ENCODE measurements around the gene FAM114A1. TPM values are rescaled to one million over a fixed set of nuclear protein-coding genes. Genes with fewer than 3 reads are reported as not detected.
A peak's percentile ranks its signal among the peaks of the same experiment; 100 is the strongest.

Gene FAM114A1
- total and polyA plus RNA-seq, 2 of the 4 experiments (the other 2 are of a cell fraction): 135 to 649 TPM

DNA sequence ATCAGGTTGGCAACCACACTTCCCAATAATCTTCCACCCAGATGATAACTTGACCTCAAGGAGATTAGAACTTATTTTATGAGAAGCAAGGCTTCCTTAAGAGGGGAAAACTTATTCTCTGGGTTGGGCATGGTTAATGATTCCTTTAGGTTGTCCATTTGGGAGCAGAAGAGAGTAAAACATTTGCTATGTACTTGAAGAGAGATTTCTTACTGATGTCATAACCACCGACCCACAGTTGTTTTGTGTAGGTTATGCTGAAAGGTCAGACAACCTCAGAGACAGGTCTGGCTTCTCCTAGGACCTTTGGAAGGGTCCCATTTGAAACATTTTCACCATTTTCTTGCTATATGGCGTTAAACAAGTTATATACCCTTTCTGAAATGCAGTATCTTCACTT lies 56.1 kb downstream of the FAM114A1 start:
- ATAC-seq (ENCODE audit: low read depth) (no peak), DNase-seq (no peak)
- in situ Hi-C loops (cut with MboI; ENCODE audit: low sequenced_read_pairs): no loop called here
- no peak overlapping the region for H3K4me2 ChIP-seq (ENCODE audit: low read depth, low read length)
- no peak overlapping the region for H2BK20ac ChIP-seq (ENCODE audit: low read depth, low read length)
- H3K27me3 ChIP-seq (ENCODE audit: control insufficient read depth, insufficient read depth, low read length): no peaks in the 10 kb centered on the region
- no peak overlapping the region; the same call in 1 of the 2 replicates for H4K5ac ChIP-seq (ENCODE audit: low read depth, low read length)
- H2AK5ac ChIP-seq (ENCODE audit: low read depth, low read length): no peak overlapping the region
- H4K20me1 ChIP-seq (ENCODE audit: insufficient read depth, low read length): 0 out of 2 replicates have a peak, but pooled peaks cover 3% of the 10 kb centered on the region
- no peaks in the 10 kb centered on the region for H3K9me3 ChIP-seq (ENCODE audit: control insufficient read depth, insufficient read depth, low read length)
- no peak overlapping the region for H3K14ac ChIP-seq (replicated peaks; ENCODE audit: low read depth, low read length)
- H3K36me3 ChIP-seq (ENCODE audit: control insufficient read depth, insufficient read depth, low read length): peaks cover 61% of the 10 kb centered on the region
- H3K4ac ChIP-seq (ENCODE audit: low read depth, low read length): no peak overlapping the region
- H2BK120ac ChIP-seq (ENCODE audit: low read depth, low read length): no peak overlapping the region
- no peak overlapping the region for H2AFZ ChIP-seq (replicated peaks; ENCODE audit: low read length, poor library complexity)
- dilution Hi-C loops (cut with HindIII; ENCODE audit: low sequenced_read_pairs, unreplicated experiment): no loop called here
- no peak overlapping the region for H3K27ac ChIP-seq (ENCODE audit: insufficient read depth, low read length)
- H3K9me1 ChIP-seq (ENCODE audit: insufficient read depth, low read length): peaks cover 12% of the 10 kb centered on the region
- WGBS, 2 experiments (ENCODE audit: extremely low coverage in 2 of 2, insufficient read length in 1 of 2): no CpG with 5 or more reads among the region's 2 CpGs
- H3K18ac ChIP-seq (ENCODE audit: low read depth, low read length): no peak overlapping the region
- no peak overlapping the region for H3K56ac ChIP-seq (ENCODE audit: extremely low read depth, insufficient read depth, low read length)
- CTCF ChIA-PET: interaction anchor here (3.0 kb wide), 1 partner anchor 212 kb away, joined by 12 read pairs; no protein-coding TSS in a partner anchor
- no peak overlapping the region for H2BK15ac ChIP-seq (ENCODE audit: low read depth, low read length)
- POLR2A ChIA-PET (ENCODE audit: unreplicated experiment): no interaction called here
- H3K4me3 ChIP-seq (ENCODE audit: insufficient read depth, low read depth, low read length): no peak overlapping the region
- no peak overlapping the region for H3K23ac ChIP-seq (ENCODE audit: low read depth, low read length)
- no peak overlapping the region for H4K8ac ChIP-seq (ENCODE audit: low read depth in 2 of 2, low read length in 2 of 2)
- no peak overlapping the region for H2AK9ac ChIP-seq (replicated peaks; ENCODE audit: low read depth, low read length, poor library complexity)
- intact Hi-C loops (cut with micrococcal nuclease): no loop called here
- H3K4me1 ChIP-seq (ENCODE audit: control insufficient read depth, insufficient read depth, low read length): peaks cover 4% of the 10 kb centered on the region
- H3K79me1 ChIP-seq (ENCODE audit: low read depth in 1 of 2, low read length in 2 of 2): peaks cover 29 to 57% of the 10 kb centered on the region in 2 experiments
- no peak overlapping the region for H3K9ac ChIP-seq (ENCODE audit: low read depth, low read length)
- no peak overlapping the region for H4K91ac ChIP-seq (ENCODE audit: insufficient read depth, low read depth, low read length)
- peak overlapping the region; percentile 42 for H2BK5ac ChIP-seq (ENCODE audit: low read depth, low read length, poor library complexity, severe bottlenecking)
- no TSS peak for BruUV-seq (replicated peaks)
- TF ChIP-seq, protein P1, sequence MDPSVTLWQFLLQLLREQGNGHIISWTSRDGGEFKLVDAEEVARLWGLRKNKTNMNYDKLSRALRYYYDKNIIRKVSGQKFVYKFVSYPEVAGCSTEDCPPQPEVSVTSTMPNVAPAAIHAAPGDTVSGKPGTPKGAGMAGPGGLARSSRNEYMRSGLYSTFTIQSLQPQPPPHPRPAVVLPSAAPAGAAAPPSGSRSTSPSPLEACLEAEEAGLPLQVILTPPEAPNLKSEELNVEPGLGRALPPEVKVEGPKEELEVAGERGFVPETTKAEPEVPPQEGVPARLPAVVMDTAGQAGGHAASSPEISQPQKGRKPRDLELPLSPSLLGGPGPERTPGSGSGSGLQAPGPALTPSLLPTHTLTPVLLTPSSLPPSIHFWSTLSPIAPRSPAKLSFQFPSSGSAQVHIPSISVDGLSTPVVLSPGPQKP (IDR thresholded peaks at IDR 0.05; ENCODE audit: borderline replicate concordance, low read depth, low read length): no peak
- TF ChIP-seq POLR2A (IDR thresholded peaks at IDR 0.05; ENCODE audit: low read depth, low read length) (no peak), RFX5 (IDR thresholded peaks at IDR 0.05; ENCODE audit: low read depth, low read length) (no peak), RCOR1 (IDR thresholded peaks at IDR 0.05; ENCODE audit: insufficient replicate concordance, low read length) (no peak), MAZ (IDR thresholded peaks at IDR 0.05; ENCODE audit: borderline replicate concordance, low read depth, low read length) (no peak), MAFK (IDR thresholded peaks at IDR 0.05; ENCODE audit: low read depth, low read length) (no peak), NFE2L2 (IDR thresholded peaks at IDR 0.05; ENCODE audit: low read depth, low read length) (no peak), CHD1 (IDR thresholded peaks at IDR 0.05; ENCODE audit: low read depth, low read length) (no peak), FOS (IDR thresholded peaks at IDR 0.05; ENCODE audit: low read depth, low read length) (no peak), CEBPB (IDR thresholded peaks at IDR 0.05; ENCODE audit: low read depth, low read length) (no peak), SMC3 (IDR thresholded peaks at IDR 0.05; ENCODE audit: low read depth, low read length) (no peak), MXI1 (IDR thresholded peaks at IDR 0.05; ENCODE audit: borderline replicate concordance, low read depth, low read length) (no peak), RAD21 (IDR thresholded peaks at IDR 0.05; ENCODE audit: low read length) (no peak), CTCF (conservative IDR thresholded peaks at IDR 0.05; ENCODE audit: low read depth, low read length) (no peak)
- TF ChIP-seq, protein P2, sequence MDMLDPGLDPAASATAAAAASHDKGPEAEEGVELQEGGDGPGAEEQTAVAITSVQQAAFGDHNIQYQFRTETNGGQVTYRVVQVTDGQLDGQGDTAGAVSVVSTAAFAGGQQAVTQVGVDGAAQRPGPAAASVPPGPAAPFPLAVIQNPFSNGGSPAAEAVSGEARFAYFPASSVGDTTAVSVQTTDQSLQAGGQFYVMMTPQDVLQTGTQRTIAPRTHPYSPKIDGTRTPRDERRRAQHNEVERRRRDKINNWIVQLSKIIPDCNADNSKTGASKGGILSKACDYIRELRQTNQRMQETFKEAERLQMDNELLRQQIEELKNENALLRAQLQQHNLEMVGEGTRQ (IDR thresholded peaks at IDR 0.05; ENCODE audit: low read depth, low read length): no peak
